ENCODE results near the gene ALDH1B1. TPM values are rescaled to one million over a fixed set of nuclear protein-coding genes. Genes with fewer than 3 reads are reported as not detected.

ALDH1B1 gene
- total and polyA plus RNA-seq, 11 donors = 7.5 to 55.6 (median 20.7) TPM

GRCh38 chr9:38355517-38356120, 36.9 kb upstream of the ALDH1B1 start:
- no peak overlapping the region for H3K4me3 ChIP-seq
- H3K4me1 ChIP-seq = no peaks in the 10 kb centered on the region
- H3K27me3 ChIP-seq = no peaks in the 10 kb centered on the region
- intact Hi-C loops (cut with DNase I) = loop anchor here in 2 of 10 donors (5.0 kb wide), 2 partner anchors 263 to 608 kb away; no protein-coding TSS in a partner anchor
- no peak overlapping the region for H3K27ac ChIP-seq
- TF ChIP-seq POLR2A (IDR thresholded peaks at IDR 0.05) (no peak), CTCF (IDR thresholded peaks at IDR 0.05) (no peak)
- ATAC-seq (no peak), DNase-seq (no peak)
- H3K36me3 ChIP-seq = no peaks in the 10 kb centered on the region
- WGBS, 4 donors = 85 to 94% (median 93%) methylated on average over 3 of the region's 3 CpGs
- H3K9me3 ChIP-seq = no peaks in the 10 kb centered on the region

- H3K4me1 ChIP-seq = peaks cover 0 to 2% (median 0%) of the 10 kb centered on the region in 12 donors
- no peaks in the 10 kb centered on the region for H3K27me3 ChIP-seq
- H3K9me3 ChIP-seq = no peaks in the 10 kb centered on the region
- whole genome bisulfite sequencing, 4 donors = 73 to 82% (median 81%) methylated on average over 5 of the region's 5 CpGs
- H3K4me3 ChIP-seq = no peak overlapping the region
- ATAC-seq (no peak), DNase-seq (no peak)
- intact Hi-C loops (cut with DNase I) = loop anchor here in 2 of 10 donors (5.0 kb wide), 2 partner anchors 265 to 610 kb away; no protein-coding TSS in a partner anchor
- H3K36me3 ChIP-seq = no peaks in the 10 kb centered on the region
- H3K27ac ChIP-seq = no peak overlapping the region
- TF ChIP-seq POLR2A (IDR thresholded peaks at IDR 0.05) (no peak), CTCF (IDR thresholded peaks at IDR 0.05) (no peak)
Observed at GRCh38 chr9:38356851-38357250, 35.7 kb upstream of the ALDH1B1 start.

GRCh38 chr9:38357350-38358114, 35.0 kb upstream of the ALDH1B1 start:
- ATAC-seq (no peak), DNase-seq (no peak)
- H3K36me3 ChIP-seq = no peaks in the 10 kb centered on the region
- intact Hi-C loops (cut with DNase I) = loop anchor here in 2 of 10 donors (5.0 kb wide), 2 partner anchors 265 to 610 kb away; no protein-coding TSS in a partner anchor
- no peak overlapping the region for H3K4me3 ChIP-seq
- no peaks in the 10 kb centered on the region for H3K9me3 ChIP-seq
- peaks cover 0 to 4% (median 0%) of the 10 kb centered on the region in 12 donors for H3K4me1 ChIP-seq
- TF ChIP-seq CTCF (IDR thresholded peaks at IDR 0.05) (no peak), POLR2A (IDR thresholded peaks at IDR 0.05) (no peak)
- H3K27ac ChIP-seq = no peak overlapping the region
- H3K27me3 ChIP-seq = no peaks in the 10 kb centered on the region
- 82 to 88% (median 86%) methylated on average over 5 of the region's 5 CpGs for WGBS, 4 donors

Data from heart left ventricle (tissue), 16 donors.